GM19025 (cell line): ENCODE results near the gene MS4A18.

ENCODE experiments used
- ATAC-seq: cut with Tn5 transposase; IDR thresholded peaks from one replicate; pipeline ENCODE4 v1.9.1; 2021; ENCODE audit warnings: mild to moderate bottlenecking, low read depth, moderate library complexity; ENCODE audit not compliant: unreplicated experiment

MS4A18 gene

GRCh38 chr11:60783141-60783484, 58.6 kb downstream of the MS4A18 start:
- no peak for ATAC-seq

DNA sequence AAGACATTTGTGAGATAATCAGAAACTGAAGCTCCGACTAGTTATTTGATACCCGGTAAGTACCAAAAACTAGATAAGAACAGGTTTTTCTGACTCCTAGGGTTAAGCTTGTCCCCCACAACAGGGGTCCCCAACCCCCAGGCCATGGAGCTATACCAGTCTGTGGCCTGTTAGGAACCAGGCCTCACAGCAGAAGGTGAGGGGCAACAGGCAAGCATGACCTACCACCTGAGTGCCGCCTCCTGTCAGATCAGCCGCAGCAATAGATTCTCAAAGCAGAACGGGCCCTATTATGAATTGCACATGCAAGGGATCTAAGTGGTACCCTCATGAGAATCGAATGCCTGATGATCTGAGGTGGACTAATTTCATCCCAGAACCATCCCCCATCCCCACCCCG, 59.4 kb downstream of the MS4A18 start:
- no peak for ATAC-seq

GRCh38 chr11:60785136-60785535, 60.6 kb downstream of the MS4A18 start, which contains the start of gene MS4A10:
Gene MS4A10 (plus strand): TSS chr11:60785333. CDS start chr11:60790336, 5,003 bp downstream.
- no peak for ATAC-seq

- ATAC-seq: no peak
These were observed 61.4 kb downstream of the MS4A18 start for GRCh38 chr11:60785806-60786361.

- no peak for ATAC-seq
These were observed 62.5 kb downstream of the MS4A18 start for GRCh38 chr11:60786811-60787567.

DNA sequence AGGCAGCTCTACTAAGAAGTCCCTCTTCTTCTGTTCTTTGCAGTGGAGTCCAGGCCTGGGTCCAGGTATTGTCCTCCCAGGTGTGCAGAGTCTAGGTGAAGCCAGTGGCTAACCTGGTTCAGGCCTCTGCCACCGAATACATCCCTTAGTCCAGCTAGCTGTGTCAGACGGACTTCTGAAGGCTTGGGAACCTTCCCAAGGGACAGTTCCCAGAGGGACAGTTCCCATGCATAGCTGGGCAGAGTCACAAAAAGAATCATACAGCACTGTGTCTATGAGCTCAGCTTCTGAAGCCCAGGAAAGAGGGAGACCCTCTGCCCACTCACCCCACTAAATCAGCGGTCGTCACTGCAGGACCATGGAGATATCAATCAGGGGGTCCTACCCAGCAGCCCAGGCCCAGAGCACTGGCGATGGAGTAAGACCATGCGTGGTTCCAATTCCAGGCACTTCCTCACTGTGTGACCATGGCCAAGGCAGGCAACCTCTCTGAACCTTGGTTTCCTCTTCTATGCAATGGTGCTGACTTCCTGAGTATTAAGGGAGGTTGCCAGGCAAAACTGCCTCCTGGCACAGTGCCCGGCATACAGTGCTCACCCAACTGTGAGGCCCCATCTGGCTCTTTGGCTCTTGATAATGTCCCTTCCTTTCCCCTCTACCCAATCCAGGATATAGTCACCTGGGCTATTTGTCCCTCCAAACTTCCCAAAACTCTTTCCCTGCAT, 64.0 kb downstream of the MS4A18 start:
- no peak for ATAC-seq

DNA sequence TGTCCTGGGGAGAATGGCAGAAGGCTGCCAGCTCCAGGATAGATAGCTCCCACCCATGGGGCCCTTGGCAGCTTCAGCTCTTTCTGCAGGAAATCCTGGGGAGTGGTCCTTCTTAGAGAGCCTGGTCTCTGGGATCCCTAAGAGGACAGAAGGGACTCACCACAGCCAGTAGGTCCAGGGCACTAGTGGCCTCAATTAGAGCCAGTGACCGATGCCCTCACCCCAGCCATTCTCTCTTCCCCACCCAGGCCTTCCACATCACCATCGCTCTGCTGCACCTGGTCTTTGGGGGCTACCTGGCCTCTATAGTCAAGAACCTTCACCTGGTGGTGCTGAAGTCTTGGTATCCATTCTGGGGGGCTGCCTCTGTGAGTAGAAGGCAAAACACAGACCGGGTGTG, 66.2 kb downstream of the MS4A18 start:
- no peak for ATAC-seq

- no peak for ATAC-seq
These were observed 66.8 kb downstream of the MS4A18 start for GRCh38 chr11:60791153-60791933.

DNA sequence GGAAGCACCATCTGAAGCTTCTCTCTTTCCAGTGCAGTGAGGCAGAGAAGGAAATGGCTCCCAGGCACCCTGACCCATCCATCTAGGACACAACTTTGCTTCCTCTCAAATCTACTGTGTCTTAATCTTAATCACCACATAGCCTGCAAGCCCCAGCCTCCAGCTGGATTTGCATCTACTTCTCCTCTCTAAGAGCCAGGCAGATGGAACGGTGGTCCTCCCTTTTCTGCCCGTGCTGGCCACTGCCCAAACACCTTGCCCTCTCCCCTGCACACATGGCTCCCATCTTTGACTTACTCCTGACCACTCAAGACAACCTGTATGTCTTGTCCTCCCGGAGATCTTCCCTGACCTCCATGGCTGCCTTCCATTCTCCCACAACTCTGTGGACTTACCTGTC, 68.0 kb downstream of the MS4A18 start:
- ATAC-seq: no peak
